NCI-H1694 treated with DMSO at 0.1 percent for 48 hours (cell line): Measurements from ENCODE around the gene TRIM25.

Source experiments
- DNase-seq: peaks from one replicate; lab custom pipeline; 2025; lab: John Stamatoyannopoulos, UW

TRIM25 gene

GRCh38 chr17:56866076-56866475 is 47.8 kb downstream of the TRIM25 start:
- DNase-seq = no peak

GRCh38 chr17:56863974-56864373 is 49.9 kb downstream of the TRIM25 start:
- no peak for DNase-seq

GRCh38 chr17:56861899-56862298 is 52.0 kb downstream of the TRIM25 start:
- no peak for DNase-seq

- DNase-seq = no peak
These were observed 62.8 kb downstream of the TRIM25 start for GRCh38 chr17:56851008-56851407.

- DNase-seq = no peak
These were observed 63.3 kb downstream of the TRIM25 start for GRCh38 chr17:56850591-56850990.

GRCh38 chr17:56849131-56849530 is 64.7 kb downstream of the TRIM25 start:
- DNase-seq = no peak

- DNase-seq = no peak
These were observed 66.7 kb downstream of the TRIM25 start for GRCh38 chr17:56847106-56847505.

- no peak for DNase-seq
These were observed 67.9 kb downstream of the TRIM25 start for GRCh38 chr17:56845934-56846333.

- DNase-seq = no peak
These were observed 71.3 kb downstream of the TRIM25 start for GRCh38 chr17:56842577-56842976.

- no peak for DNase-seq
These were observed 75.2 kb downstream of the TRIM25 start for GRCh38 chr17:56838687-56839086.
